Epithelial cell of esophagus (primary cell): ENCODE measurements around the gene ARMC9.
"Not testable (repeated sequence)": the region's sequence is repeated elsewhere in the genome, so short reads cannot be mapped to it uniquely, and the experiment has no call there.

Experiments used
- DNase-seq: peaks from one replicate; pipeline ENCODE4 v3.0.0; 2010; ENCODE audit warnings: low read depth
- H3K4me3 ChIP-seq: 2 replicates; pipeline ENCODE4 v1.5.1; 2011; ENCODE audit warnings: mild to moderate bottlenecking, low read length, control low read depth
- CTCF ChIP-seq: IDR thresholded peaks from 2 replicates; pipeline ENCODE4 v1.5.1; 2011; ENCODE audit warnings: low read depth, mild to moderate bottlenecking, low read length, control low read depth, inconsistent platforms; ENCODE audit not compliant: insufficient read depth; ENCODE audit errors: missing control alignments

ARMC9 gene

GRCh38 chr2:231300020-231300721 lies 101.7 kb downstream of the ARMC9 start:
- peak; percentile 74 for DNase-seq

GRCh38 chr2:231300722-231301076 lies 102.3 kb downstream of the ARMC9 start:
- DNase-seq: no peak
- TF ChIP-seq CTCF: no peak
- H3K4me3 ChIP-seq: no peak overlapping the region

More at GRCh38 chr2:231300020-231300721, 101.7 kb downstream of the ARMC9 start:
- TF ChIP-seq CTCF: no peak
- no peak overlapping the region for H3K4me3 ChIP-seq

GRCh38 chr2:231304259-231304658 lies 105.8 kb downstream of the ARMC9 start:
- not testable (repeated sequence) for DNase-seq, H3K4me3 ChIP-seq

- DNase-seq: no peak
- TF ChIP-seq CTCF: no peak
- no peak overlapping the region for H3K4me3 ChIP-seq
Observed at GRCh38 chr2:231305221-231305620, 106.8 kb downstream of the ARMC9 start.

- no peak overlapping the region for H3K4me3 ChIP-seq
- peak; percentile 86 for DNase-seq
- no peak for TF ChIP-seq CTCF
Observed at GRCh38 chr2:231306791-231307393, 108.5 kb downstream of the ARMC9 start.

- no peak for DNase-seq
- TF ChIP-seq CTCF: no peak
- H3K4me3 ChIP-seq: no peak overlapping the region
Observed at GRCh38 chr2:231308219-231308618, 109.8 kb downstream of the ARMC9 start.

- TF ChIP-seq CTCF: no peak
- H3K4me3 ChIP-seq: no peak overlapping the region
Observed at GRCh38 chr2:231308631-231309428, 110.4 kb downstream of the ARMC9 start.

More at GRCh38 chr2:231308631-231309428, 110.4 kb downstream of the ARMC9 start:
- DNase-seq: peak; percentile 25
